Glutamatergic neuron (in vitro differentiated cells): ENCODE measurements around the gene LHFPL2. TPM values are rescaled to one million over a fixed set of nuclear protein-coding genes. Genes with fewer than 3 reads are reported as not detected.

Experiments used
- DNase-seq: peaks from one replicate; pipeline ENCODE4 v3.0.0; 2022
- H3K27ac Mint-ChIP-seq: one replicate; pipeline ENCODE4 v1.8.0; 2020; ENCODE audit warnings: mild to moderate bottlenecking, mixed read lengths, inconsistent platforms; ENCODE audit not compliant: unreplicated experiment
- H3K27me3 Mint-ChIP-seq: one replicate; pipeline ENCODE4 v1.8.0; 2020; ENCODE audit warnings: mild to moderate bottlenecking, moderate library complexity, mixed read lengths, inconsistent platforms; ENCODE audit not compliant: unreplicated experiment
- H3K36me3 Mint-ChIP-seq: one replicate; pipeline ENCODE4 v1.8.0; 2020; ENCODE audit warnings: mild to moderate bottlenecking, mixed read lengths, inconsistent platforms; ENCODE audit not compliant: unreplicated experiment
- H3K4me1 Mint-ChIP-seq: one replicate; pipeline ENCODE4 v1.8.0; 2020; ENCODE audit warnings: mild to moderate bottlenecking, low read depth, mixed read lengths, inconsistent platforms; ENCODE audit not compliant: unreplicated experiment
- H3K4me3 Mint-ChIP-seq: one replicate; pipeline ENCODE4 v1.8.0; 2020; ENCODE audit warnings: mild to moderate bottlenecking, mixed read lengths, inconsistent platforms; ENCODE audit not compliant: unreplicated experiment
- H3K9me3 Mint-ChIP-seq: one replicate; pipeline ENCODE4 v1.8.0; 2020; ENCODE audit warnings: mild to moderate bottlenecking, moderate library complexity, mixed read lengths, inconsistent platforms; ENCODE audit not compliant: unreplicated experiment
- total RNA-seq: library from RNA; stranded (reverse); fragmentation: NEBNext Ultra II Directional; extraction: Animal tissue kit (Norgen Biotek cat#: 25700); gene quantifications from one replicate; pipeline ENCODE4 v1.2.1, GENCODE V29; 2021; ENCODE audit not compliant: unreplicated experiment
- TF ChIP-seq, protein P1 (sequence below): fragments of 200-600 bp; sonication (generic); IDR thresholded peaks from one replicate; pipeline ENCODE4 v1.5.0; 2021; ENCODE audit not compliant: partially characterized antibody, unreplicated experiment

LHFPL2 gene
- total RNA-seq, 1 donor from 2014 or later = 2.5 TPM

- H3K4me1 Mint-ChIP-seq = peaks cover 17% of the 10 kb centered on the region
- no peaks in the 10 kb centered on the region for H3K36me3 Mint-ChIP-seq
Measured at GRCh38 chr5:78537821-78538220, 110.8 kb downstream of the LHFPL2 start.

DNA sequence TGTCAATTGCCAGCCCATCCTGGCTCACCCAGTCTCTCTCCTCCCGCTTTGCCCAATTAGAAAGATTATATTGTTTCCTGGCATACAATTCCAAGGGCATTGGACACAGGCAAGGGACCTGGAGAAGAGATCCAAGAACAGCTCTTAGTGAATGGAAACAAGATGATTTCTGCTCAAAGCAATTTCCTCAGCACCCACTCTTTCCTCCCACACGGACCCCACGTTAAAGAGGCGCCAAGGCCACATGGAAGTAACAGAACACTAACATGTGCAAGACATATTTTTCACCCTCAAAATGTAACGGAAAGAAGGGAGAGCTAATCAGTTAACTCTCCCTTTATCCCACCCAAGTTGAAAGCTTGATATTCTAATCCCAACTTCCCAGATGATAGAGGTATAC lies 111.2 kb downstream of the LHFPL2 start:
- Mint-ChIP-seq H3K9me3 (peaks cover 3% of the 10 kb centered on the region), H3K4me1 (peaks cover 14% of the 10 kb centered on the region), H3K27me3 (peaks cover 2% of the 10 kb centered on the region), H3K36me3 (no peaks in the 10 kb centered on the region), H3K27ac (no peak overlapping the region), H3K4me3 (no peak overlapping the region)
- DNase-seq = no peak
- TF ChIP-seq, protein P1, sequence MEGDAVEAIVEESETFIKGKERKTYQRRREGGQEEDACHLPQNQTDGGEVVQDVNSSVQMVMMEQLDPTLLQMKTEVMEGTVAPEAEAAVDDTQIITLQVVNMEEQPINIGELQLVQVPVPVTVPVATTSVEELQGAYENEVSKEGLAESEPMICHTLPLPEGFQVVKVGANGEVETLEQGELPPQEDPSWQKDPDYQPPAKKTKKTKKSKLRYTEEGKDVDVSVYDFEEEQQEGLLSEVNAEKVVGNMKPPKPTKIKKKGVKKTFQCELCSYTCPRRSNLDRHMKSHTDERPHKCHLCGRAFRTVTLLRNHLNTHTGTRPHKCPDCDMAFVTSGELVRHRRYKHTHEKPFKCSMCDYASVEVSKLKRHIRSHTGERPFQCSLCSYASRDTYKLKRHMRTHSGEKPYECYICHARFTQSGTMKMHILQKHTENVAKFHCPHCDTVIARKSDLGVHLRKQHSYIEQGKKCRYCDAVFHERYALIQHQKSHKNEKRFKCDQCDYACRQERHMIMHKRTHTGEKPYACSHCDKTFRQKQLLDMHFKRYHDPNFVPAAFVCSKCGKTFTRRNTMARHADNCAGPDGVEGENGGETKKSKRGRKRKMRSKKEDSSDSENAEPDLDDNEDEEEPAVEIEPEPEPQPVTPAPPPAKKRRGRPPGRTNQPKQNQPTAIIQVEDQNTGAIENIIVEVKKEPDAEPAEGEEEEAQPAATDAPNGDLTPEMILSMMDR = no peak

More at GRCh38 chr5:78537821-78538220, 110.8 kb downstream of the LHFPL2 start:
- no peak for DNase-seq
- H3K9me3 Mint-ChIP-seq = peaks cover 3% of the 10 kb centered on the region
- TF ChIP-seq, protein P1 = no peak
- H3K27me3 Mint-ChIP-seq = peaks cover 2% of the 10 kb centered on the region
- no peak overlapping the region for H3K4me3 Mint-ChIP-seq
- no peak overlapping the region for H3K27ac Mint-ChIP-seq

DNA sequence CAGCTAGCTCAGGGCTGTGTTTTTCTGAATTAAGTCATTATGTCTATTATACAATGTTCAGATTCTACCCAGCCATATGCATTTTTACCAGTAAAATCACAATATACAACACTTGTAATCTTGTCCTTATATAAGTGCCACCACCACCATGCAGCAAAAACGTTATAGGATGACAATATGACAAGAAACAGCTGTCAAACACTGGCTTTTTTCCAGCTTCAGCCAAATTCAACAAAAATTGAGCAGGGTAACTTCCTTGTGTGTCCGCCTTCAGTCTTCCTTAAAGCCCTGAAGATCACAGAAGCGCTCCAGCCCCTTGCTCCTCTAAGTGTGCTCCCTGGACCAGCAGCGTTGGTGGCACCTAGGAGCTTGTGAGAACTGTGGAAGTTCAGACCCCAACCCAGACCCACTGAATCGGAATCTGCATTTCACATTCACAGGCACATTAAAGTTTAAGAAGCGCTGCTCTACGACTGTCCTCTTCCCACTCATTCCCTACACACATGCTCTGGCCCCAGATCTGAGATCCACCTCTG lies 111.8 kb downstream of the LHFPL2 start:
- no peak overlapping the region for H3K27ac Mint-ChIP-seq
- no peak overlapping the region for H3K4me3 Mint-ChIP-seq
- peaks cover 3% of the 10 kb centered on the region for H3K9me3 Mint-ChIP-seq
- TF ChIP-seq, protein P1 = no peak
- no peak for DNase-seq
- no peaks in the 10 kb centered on the region for H3K36me3 Mint-ChIP-seq
- H3K27me3 Mint-ChIP-seq = peaks cover 2% of the 10 kb centered on the region
- peaks cover 10% of the 10 kb centered on the region for H3K4me1 Mint-ChIP-seq

GRCh38 chr5:78534905-78535200 lies 113.7 kb downstream of the LHFPL2 start:
- H3K27ac Mint-ChIP-seq = no peak overlapping the region
- no peak overlapping the region for H3K4me3 Mint-ChIP-seq
- no peaks in the 10 kb centered on the region for H3K36me3 Mint-ChIP-seq
- H3K9me3 Mint-ChIP-seq = peaks cover 3% of the 10 kb centered on the region
- TF ChIP-seq, protein P1 = no peak
- peaks cover 10% of the 10 kb centered on the region for H3K4me1 Mint-ChIP-seq
- DNase-seq = no peak
- peaks cover 2% of the 10 kb centered on the region for H3K27me3 Mint-ChIP-seq

DNA sequence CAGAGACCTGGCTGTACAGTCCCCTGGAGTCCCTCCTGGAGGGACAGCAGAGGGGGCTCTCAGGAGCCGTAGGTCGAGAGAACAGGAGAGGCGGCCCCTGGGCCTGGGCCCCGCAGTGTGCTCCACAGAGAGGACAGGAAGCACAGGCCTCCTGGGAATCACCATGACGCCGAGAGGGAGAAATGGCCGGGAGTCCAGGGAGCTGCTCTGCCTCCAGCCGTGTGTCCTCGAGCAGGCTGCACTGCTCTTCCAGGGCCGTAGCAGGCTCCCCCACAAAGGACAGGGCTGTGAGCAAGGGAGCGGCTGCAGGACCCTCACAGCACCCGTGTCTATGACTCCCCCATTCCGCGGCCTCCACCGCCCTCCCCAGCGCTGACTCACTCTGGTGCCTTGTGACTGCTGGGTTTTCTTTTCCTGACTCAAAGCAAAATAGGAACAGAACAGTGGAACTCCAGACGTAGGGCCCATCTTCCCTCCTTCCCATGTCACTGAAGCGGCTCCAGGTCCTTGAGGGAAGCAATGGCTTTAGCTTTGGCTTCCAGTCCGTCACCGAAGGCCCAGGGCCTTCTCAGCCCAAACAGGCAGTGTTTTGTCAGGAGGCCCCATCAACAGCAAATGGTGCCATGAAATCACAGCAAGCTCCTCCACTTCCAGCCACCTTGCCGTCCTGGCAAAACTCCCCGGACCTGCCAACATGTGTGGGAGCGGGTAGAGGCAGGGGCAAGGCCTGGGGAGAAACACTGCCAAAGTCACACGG lies 114.2 kb downstream of the LHFPL2 start:
- H3K9me3 Mint-ChIP-seq = peaks cover 3% of the 10 kb centered on the region
- no peaks in the 10 kb centered on the region for H3K36me3 Mint-ChIP-seq
- H3K27me3 Mint-ChIP-seq = peaks cover 2% of the 10 kb centered on the region
- DNase-seq = no peak
- peaks cover 10% of the 10 kb centered on the region for H3K4me1 Mint-ChIP-seq
- no peak overlapping the region for H3K4me3 Mint-ChIP-seq
- TF ChIP-seq, protein P1 = no peak
- no peak overlapping the region for H3K27ac Mint-ChIP-seq
